SU-DHL-6 (cell line): ENCODE measurements around the gene GSG1.

Source experiments
- H2AFZ ChIP-seq: fragments of 200-600 bp; sonication (generic); 2 replicates; pipeline ENCODE4 v1.6.1; 2014; ENCODE audit warnings: low read depth, mild to moderate bottlenecking, moderate library complexity, mixed read lengths, antibody characterized with exemption, low read length; ENCODE audit not compliant: severe bottlenecking
- H3F3A ChIP-seq: fragments of 200-600 bp; shearing (Covaris generic); 2 replicates; pipeline ENCODE4 v1.6.0; 2016; ENCODE audit warnings: antibody characterized with exemption, mild to moderate bottlenecking; ENCODE audit not compliant: insufficient read depth
- H3K27ac ChIP-seq: fragments of 200-600 bp; sonication (generic); 2 replicates; pipeline ENCODE4 v1.5.1; 2016; ENCODE audit warnings: low read depth, mild to moderate bottlenecking, low read length, moderate library complexity, mixed read lengths
- H3K27me3 ChIP-seq: fragments of 200-600 bp; sonication (generic), shearing (Covaris generic); 2 replicates; pipeline ENCODE4 v1.6.0; 2014; ENCODE audit warnings: mild to moderate bottlenecking, low read length
- H3K36me3 ChIP-seq: fragments of 200-600 bp; sonication (generic); 2 replicates; pipeline ENCODE4 v1.6.1; 2014; ENCODE audit warnings: mild to moderate bottlenecking, low read length, mixed read lengths
- H3K4me2 ChIP-seq: fragments of 300-600, 200-600 bp; shearing (Covaris generic), sonication (generic); 2 replicates; pipeline ENCODE4 v1.6.0; 2014; ENCODE audit warnings: low read length, low read depth, mild to moderate bottlenecking; ENCODE audit not compliant: poor library complexity, severe bottlenecking
- H3K4me3 ChIP-seq: fragments of 200-600 bp; sonication (generic); 2 replicates; pipeline ENCODE4 v1.5.1; 2014; ENCODE audit warnings: antibody characterized with exemption, low read length, mild to moderate bottlenecking, mixed read lengths; ENCODE audit not compliant: insufficient read depth, poor library complexity, severe bottlenecking
- H3K79me2 ChIP-seq: fragments of 200-600 bp; sonication (generic); 2 replicates; pipeline ENCODE4 v1.6.1; 2014; ENCODE audit warnings: mild to moderate bottlenecking, low read length, moderate library complexity; ENCODE audit not compliant: insufficient read depth
- H3K9ac ChIP-seq: fragments of 200-600 bp; sonication (generic); 2 replicates; pipeline ENCODE4 v1.7.0; 2014; ENCODE audit warnings: mild to moderate bottlenecking, low read length
- H3K9me2 ChIP-seq: fragments of 200-600 bp; sonication (generic); replicated peaks from 2 replicates; pipeline ENCODE4 v1.6.1; 2014; ENCODE audit warnings: low read length; ENCODE audit not compliant: insufficient read depth
- H3K9me3 ChIP-seq: fragments of 200-600 bp; sonication (generic); 2 replicates; pipeline ENCODE4 v1.6.1; 2014; ENCODE audit warnings: low read length, mixed read lengths; ENCODE audit not compliant: insufficient read depth
- H4K20me1 ChIP-seq: fragments of 200-600 bp; sonication (generic); 2 replicates; pipeline ENCODE4 v1.6.1; 2014; ENCODE audit warnings: low read depth, mild to moderate bottlenecking, antibody characterized with exemption, low read length, moderate library complexity, mixed read lengths
- EZH2phosphoT487 ChIP-seq: fragments of 200-600 bp; sonication (generic), shearing (Covaris generic); conservative IDR thresholded peaks from 2 replicates; pipeline ENCODE4 v1.6.1; 2018; ENCODE audit warnings: mild to moderate bottlenecking, antibody characterized with exemption, low read length, moderate library complexity, mixed read lengths
- TF ChIP-seq, protein P1 (sequence below): fragments of 200-600 bp; sonication (generic); IDR thresholded peaks from one replicate; pipeline ENCODE4 v1.5.1; 2017; ENCODE audit warnings: antibody characterized with exemption, mild to moderate bottlenecking, low read length, moderate library complexity; ENCODE audit not compliant: insufficient read depth, poor library complexity, severe bottlenecking

The GSG1 gene

DNA sequence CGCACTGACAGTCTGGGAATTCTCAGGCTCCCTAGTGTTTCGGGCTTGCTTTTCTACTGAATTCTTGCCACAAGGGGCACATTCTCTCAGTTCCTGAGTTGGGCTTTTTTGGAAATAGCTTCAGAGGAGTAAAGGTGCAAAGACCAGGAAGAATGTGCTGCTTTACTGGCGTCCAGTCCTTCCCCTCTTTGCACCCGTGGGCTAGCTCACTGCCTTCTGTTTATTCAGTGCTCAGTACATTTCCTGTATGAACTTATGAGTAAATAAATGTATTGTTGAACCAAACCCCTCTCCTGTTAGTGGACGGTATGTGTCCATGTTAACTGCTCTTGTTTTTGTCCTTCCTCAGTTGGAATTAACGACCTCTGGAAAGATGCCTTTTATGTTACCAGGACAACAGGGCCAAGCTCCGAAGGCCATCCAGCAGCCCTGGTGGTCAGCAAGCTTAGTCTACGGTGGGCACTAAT lies 24.0 kb downstream of the GSG1 start:
- H2AFZ ChIP-seq: no peak overlapping the region
- H3K27ac ChIP-seq: no peak overlapping the region
- TF ChIP-seq EZH2phosphoT487: no peak
- TF ChIP-seq, protein P1, sequence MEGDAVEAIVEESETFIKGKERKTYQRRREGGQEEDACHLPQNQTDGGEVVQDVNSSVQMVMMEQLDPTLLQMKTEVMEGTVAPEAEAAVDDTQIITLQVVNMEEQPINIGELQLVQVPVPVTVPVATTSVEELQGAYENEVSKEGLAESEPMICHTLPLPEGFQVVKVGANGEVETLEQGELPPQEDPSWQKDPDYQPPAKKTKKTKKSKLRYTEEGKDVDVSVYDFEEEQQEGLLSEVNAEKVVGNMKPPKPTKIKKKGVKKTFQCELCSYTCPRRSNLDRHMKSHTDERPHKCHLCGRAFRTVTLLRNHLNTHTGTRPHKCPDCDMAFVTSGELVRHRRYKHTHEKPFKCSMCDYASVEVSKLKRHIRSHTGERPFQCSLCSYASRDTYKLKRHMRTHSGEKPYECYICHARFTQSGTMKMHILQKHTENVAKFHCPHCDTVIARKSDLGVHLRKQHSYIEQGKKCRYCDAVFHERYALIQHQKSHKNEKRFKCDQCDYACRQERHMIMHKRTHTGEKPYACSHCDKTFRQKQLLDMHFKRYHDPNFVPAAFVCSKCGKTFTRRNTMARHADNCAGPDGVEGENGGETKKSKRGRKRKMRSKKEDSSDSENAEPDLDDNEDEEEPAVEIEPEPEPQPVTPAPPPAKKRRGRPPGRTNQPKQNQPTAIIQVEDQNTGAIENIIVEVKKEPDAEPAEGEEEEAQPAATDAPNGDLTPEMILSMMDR: no peak
- H3F3A ChIP-seq: no peaks in the 10 kb centered on the region
- no peak overlapping the region for H3K4me3 ChIP-seq
- no peak overlapping the region for H3K9ac ChIP-seq
- H3K36me3 ChIP-seq: no peaks in the 10 kb centered on the region
- no peaks in the 10 kb centered on the region for H3K9me2 ChIP-seq
- no peak overlapping the region for H3K4me2 ChIP-seq
- H3K9me3 ChIP-seq: no peaks in the 10 kb centered on the region
- H3K79me2 ChIP-seq: no peaks in the 10 kb centered on the region
- no peaks in the 10 kb centered on the region for H4K20me1 ChIP-seq
- no peaks in the 10 kb centered on the region for H3K27me3 ChIP-seq

DNA sequence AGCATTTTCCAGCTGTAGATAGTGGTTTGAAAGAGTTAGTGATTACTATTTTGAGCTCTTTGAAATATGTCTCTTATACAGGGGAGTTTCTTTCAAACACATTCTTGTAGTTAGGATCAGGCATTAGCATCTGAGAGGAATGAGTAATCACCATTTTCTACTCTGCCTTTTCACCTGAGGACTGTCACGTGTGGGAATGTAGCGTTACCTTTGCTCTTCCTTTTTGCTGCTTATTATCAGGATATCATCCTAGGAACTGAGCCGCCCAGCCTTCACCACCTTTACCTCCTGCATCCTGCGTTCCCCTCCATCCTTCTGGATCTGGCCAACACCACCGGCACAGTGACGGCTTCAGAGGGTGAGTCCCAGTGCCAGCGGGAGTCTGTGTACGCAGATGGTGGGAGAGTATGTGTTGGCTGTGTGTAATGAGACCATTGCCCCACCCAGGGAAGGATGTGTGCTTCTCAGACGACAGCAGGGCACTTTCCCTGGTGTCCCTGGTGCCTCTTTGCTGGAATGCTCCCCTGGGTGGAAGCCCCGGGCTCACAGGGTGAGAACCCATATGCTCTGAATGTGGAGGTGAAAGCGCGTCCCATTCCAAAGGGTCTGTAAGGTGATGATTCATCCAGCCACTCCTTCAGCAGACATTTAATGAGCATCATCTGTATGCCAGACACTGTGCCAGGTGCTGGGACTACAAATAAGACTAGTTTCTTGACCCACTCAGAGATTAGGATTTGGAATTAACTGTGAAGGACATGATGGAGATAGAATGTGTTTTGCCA lies 27.5 kb downstream of the GSG1 start:
- Histone ChIP-seq H3F3A (no peaks in the 10 kb centered on the region), H3K4me2 (no peak overlapping the region), H3K9me2 (no peaks in the 10 kb centered on the region), H3K79me2 (no peaks in the 10 kb centered on the region), H3K27ac (no peak overlapping the region), H3K4me3 (no peak overlapping the region), H3K36me3 (no peaks in the 10 kb centered on the region), H4K20me1 (no peaks in the 10 kb centered on the region), H3K9ac (no peak overlapping the region), H3K9me3 (no peaks in the 10 kb centered on the region), H3K27me3 (no peaks in the 10 kb centered on the region), H2AFZ (no peak overlapping the region)
- TF ChIP-seq EZH2phosphoT487: no peak
- TF ChIP-seq, protein P1: no peak

DNA sequence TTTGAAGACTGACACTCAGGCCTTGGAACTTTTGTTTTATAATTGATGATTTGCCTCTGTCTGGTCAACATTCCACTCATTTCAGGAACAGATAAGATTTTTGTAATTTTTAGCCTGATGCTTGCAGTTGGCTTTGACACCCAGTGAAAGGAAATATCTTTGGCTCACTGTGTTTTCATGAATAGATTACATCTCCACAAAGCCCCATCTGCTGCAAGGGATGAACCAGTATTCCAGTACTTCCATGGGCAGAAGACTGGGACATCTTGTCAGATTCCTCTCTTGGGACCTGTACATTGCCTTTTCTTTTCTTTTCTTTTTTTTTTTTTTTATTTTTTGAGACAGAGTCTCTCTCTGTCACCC lies 28.4 kb downstream of the GSG1 start:
- Histone ChIP-seq H3K27ac (no peak overlapping the region), H3K9ac (no peak overlapping the region), H2AFZ (no peak overlapping the region), H3F3A (no peaks in the 10 kb centered on the region), H3K4me3 (no peak overlapping the region), H3K36me3 (no peaks in the 10 kb centered on the region), H4K20me1 (no peaks in the 10 kb centered on the region), H3K9me3 (no peaks in the 10 kb centered on the region), H3K79me2 (no peaks in the 10 kb centered on the region), H3K9me2 (no peaks in the 10 kb centered on the region), H3K4me2 (no peak overlapping the region), H3K27me3 (no peaks in the 10 kb centered on the region)
- TF ChIP-seq, protein P1: no peak
- no peak for TF ChIP-seq EZH2phosphoT487
